Activated T-helper 17 cell treated with anti-CD3 and anti-CD28 coated beads, Interleukin-2, amount 50 U/mL, for 72 hours (primary cell): ENCODE measurements around the gene STXBP1. TPM values are rescaled to one million over a fixed set of nuclear protein-coding genes. Genes with fewer than 3 reads are reported as not detected.

ENCODE experiments used
- ATAC-seq: fragments of 150-1000 bp; cut with Tn5 transposase; replicated peaks from 2 replicates; pipeline ENCODE4 v1.10.0; 2021; ENCODE audit warnings: mild to moderate bottlenecking, moderate library complexity
- H3K27ac Mint-ChIP-seq: one replicate; pipeline ENCODE4 v1.8.0; 2022; ENCODE audit warnings: mixed read lengths
- H3K27me3 Mint-ChIP-seq: one replicate; pipeline ENCODE4 v1.8.0; 2022; ENCODE audit warnings: mixed read lengths
- H3K36me3 Mint-ChIP-seq: one replicate; pipeline ENCODE4 v1.8.0; 2022; ENCODE audit warnings: low read depth, mild to moderate bottlenecking, mixed read lengths
- H3K4me1 Mint-ChIP-seq: one replicate; pipeline ENCODE4 v1.8.0; 2022; ENCODE audit warnings: mixed read lengths
- H3K4me3 Mint-ChIP-seq: one replicate; pipeline ENCODE4 v1.8.0; 2022; ENCODE audit warnings: mild to moderate bottlenecking, mixed read lengths
- H3K9me3 Mint-ChIP-seq: one replicate; pipeline ENCODE4 v1.8.0; 2022; ENCODE audit warnings: mixed read lengths
- total RNA-seq, 2 donors: library from RNA; stranded (reverse); gene quantifications; one replicate each; pipeline ENCODE4 v1.2.3, GENCODE V29; 2022

Gene STXBP1
- total RNA-seq, 2 donors from 2014 or later, result 14.7 to 17.1 TPM

- H3K9me3 Mint-ChIP-seq, result no peaks in the 10 kb centered on the region
- H3K27me3 Mint-ChIP-seq, result no peaks in the 10 kb centered on the region
- ATAC-seq, result no peak
- peaks cover 6% of the 10 kb centered on the region for H3K36me3 Mint-ChIP-seq
- H3K4me3 Mint-ChIP-seq, result no peak overlapping the region
- peaks cover 15% of the 10 kb centered on the region for H3K4me1 Mint-ChIP-seq
- no peak overlapping the region for H3K27ac Mint-ChIP-seq
Measured at GRCh38 chr9:127712371-127712770, 100.3 kb downstream of the STXBP1 start.

- no peaks in the 10 kb centered on the region for H3K27me3 Mint-ChIP-seq
- peaks cover 10% of the 10 kb centered on the region for H3K4me1 Mint-ChIP-seq
- H3K9me3 Mint-ChIP-seq, result no peaks in the 10 kb centered on the region
- H3K4me3 Mint-ChIP-seq, result no peak overlapping the region
- peaks cover 6% of the 10 kb centered on the region for H3K36me3 Mint-ChIP-seq
- H3K27ac Mint-ChIP-seq, result no peak overlapping the region
- no peak for ATAC-seq
Measured at GRCh38 chr9:127712867-127713266, 100.8 kb downstream of the STXBP1 start.

- Mint-ChIP-seq H3K4me1 (peaks cover 10% of the 10 kb centered on the region), H3K4me3 (peak overlapping the region; percentile 96)
Measured at GRCh38 chr9:127714020-127714750, 102.1 kb downstream of the STXBP1 start.

GRCh38 chr9:127714951-127715469 lies 102.9 kb downstream of the STXBP1 start:
- Mint-ChIP-seq H3K27ac (peak overlapping the region; percentile 95), H3K9me3 (no peaks in the 10 kb centered on the region), H3K27me3 (no peaks in the 10 kb centered on the region), H3K4me1 (peaks cover 15% of the 10 kb centered on the region), H3K4me3 (peak overlapping the region; percentile 96), H3K36me3 (peaks cover 6% of the 10 kb centered on the region)
- ATAC-seq, result peak; percentile 8

More at GRCh38 chr9:127714020-127714750, 102.1 kb downstream of the STXBP1 start:
- ATAC-seq, result no peak
- Mint-ChIP-seq H3K9me3 (no peaks in the 10 kb centered on the region), H3K36me3 (peaks cover 6% of the 10 kb centered on the region), H3K27ac (no peak overlapping the region), H3K27me3 (no peaks in the 10 kb centered on the region)

GRCh38 chr9:127715470-127716337 lies 103.6 kb downstream of the STXBP1 start, which contains the start of the genes PTRH1 and TTC16:
TSS of gene PTRH1 (minus strand) at chr9:127715663. CDS start at chr9:127715639, 24 bp downstream.
TSS of gene TTC16 (plus strand) at chr9:127716079. CDS start at chr9:127716146, 67 bp downstream.
- ATAC-seq, result peak; percentile 98
- Mint-ChIP-seq H3K4me3 (peak within 1 kb of the TSS; percentile 96), H3K36me3 (peaks cover 6% of the 10 kb centered on the region), H3K9me3 (no peaks in the 10 kb centered on the region), H3K4me1 (peaks cover 17% of the 10 kb centered on the region), H3K27ac (peak within 1 kb of the TSS; percentile 95), H3K27me3 (no peaks in the 10 kb centered on the region)

GRCh38 chr9:127716412-127716811 lies 104.3 kb downstream of the STXBP1 start:
- Mint-ChIP-seq H3K27me3 (no peaks in the 10 kb centered on the region), H3K4me1 (peaks cover 17% of the 10 kb centered on the region), H3K36me3 (peaks cover 6% of the 10 kb centered on the region), H3K27ac (peak overlapping the region; percentile 95), H3K9me3 (no peaks in the 10 kb centered on the region), H3K4me3 (peak overlapping the region; percentile 96)
- no peak for ATAC-seq

GRCh38 chr9:127717766-127718165 lies 105.7 kb downstream of the STXBP1 start:
- peaks cover 17% of the 10 kb centered on the region for H3K4me1 Mint-ChIP-seq
- no peak overlapping the region for H3K27ac Mint-ChIP-seq
- no peaks in the 10 kb centered on the region for H3K9me3 Mint-ChIP-seq
- H3K36me3 Mint-ChIP-seq, result peaks cover 6% of the 10 kb centered on the region
- ATAC-seq, result no peak
- no peak overlapping the region for H3K4me3 Mint-ChIP-seq
- no peaks in the 10 kb centered on the region for H3K27me3 Mint-ChIP-seq

- H3K9me3 Mint-ChIP-seq, result no peaks in the 10 kb centered on the region
- ATAC-seq, result no peak
- peaks cover 5% of the 10 kb centered on the region for H3K36me3 Mint-ChIP-seq
- peak overlapping the region; percentile 68 for H3K27ac Mint-ChIP-seq
- no peaks in the 10 kb centered on the region for H3K27me3 Mint-ChIP-seq
- peak overlapping the region; percentile 43 for H3K4me3 Mint-ChIP-seq
- peaks cover 17% of the 10 kb centered on the region for H3K4me1 Mint-ChIP-seq
Measured at GRCh38 chr9:127720031-127720864, 108.2 kb downstream of the STXBP1 start.

GRCh38 chr9:127720865-127721227 lies 108.8 kb downstream of the STXBP1 start:
- no peaks in the 10 kb centered on the region for H3K9me3 Mint-ChIP-seq
- no peak for ATAC-seq
- H3K4me1 Mint-ChIP-seq, result peaks cover 11% of the 10 kb centered on the region
- peak overlapping the region; percentile 43 for H3K4me3 Mint-ChIP-seq
- H3K36me3 Mint-ChIP-seq, result no peaks in the 10 kb centered on the region
- H3K27ac Mint-ChIP-seq, result peak overlapping the region; percentile 68
- H3K27me3 Mint-ChIP-seq, result no peaks in the 10 kb centered on the region

- ATAC-seq, result peak; percentile 31
- Mint-ChIP-seq H3K36me3 (no peaks in the 10 kb centered on the region), H3K4me3 (peak overlapping the region; percentile 43), H3K9me3 (no peaks in the 10 kb centered on the region), H3K4me1 (peaks cover 7% of the 10 kb centered on the region), H3K27me3 (no peaks in the 10 kb centered on the region), H3K27ac (no peak overlapping the region)
Measured at GRCh38 chr9:127721391-127721821, 109.3 kb downstream of the STXBP1 start.

- H3K27ac Mint-ChIP-seq, result no peak overlapping the region
- H3K36me3 Mint-ChIP-seq, result no peaks in the 10 kb centered on the region
- H3K4me3 Mint-ChIP-seq, result no peak overlapping the region
- ATAC-seq, result no peak
- H3K27me3 Mint-ChIP-seq, result no peaks in the 10 kb centered on the region
- peaks cover 7% of the 10 kb centered on the region for H3K4me1 Mint-ChIP-seq
- no peaks in the 10 kb centered on the region for H3K9me3 Mint-ChIP-seq
Measured at GRCh38 chr9:127722055-127722745, 110.1 kb downstream of the STXBP1 start.

GRCh38 chr9:127723013-127723412 lies 110.9 kb downstream of the STXBP1 start:
- peaks cover 7% of the 10 kb centered on the region for H3K4me1 Mint-ChIP-seq

GRCh38 chr9:127723444-127723843 lies 111.4 kb downstream of the STXBP1 start:
- H3K27ac Mint-ChIP-seq, result no peak overlapping the region
- H3K36me3 Mint-ChIP-seq, result no peaks in the 10 kb centered on the region
- peaks cover 7% of the 10 kb centered on the region for H3K4me1 Mint-ChIP-seq
- ATAC-seq, result no peak
- H3K4me3 Mint-ChIP-seq, result no peak overlapping the region
- no peaks in the 10 kb centered on the region for H3K9me3 Mint-ChIP-seq
- no peaks in the 10 kb centered on the region for H3K27me3 Mint-ChIP-seq

More at GRCh38 chr9:127723013-127723412, 110.9 kb downstream of the STXBP1 start:
- Mint-ChIP-seq H3K27ac (no peak overlapping the region), H3K4me3 (no peak overlapping the region), H3K27me3 (no peaks in the 10 kb centered on the region), H3K9me3 (no peaks in the 10 kb centered on the region), H3K36me3 (no peaks in the 10 kb centered on the region)
- no peak for ATAC-seq
